ENCODE results near the gene KNDC1.

KNDC1 gene

DNA sequence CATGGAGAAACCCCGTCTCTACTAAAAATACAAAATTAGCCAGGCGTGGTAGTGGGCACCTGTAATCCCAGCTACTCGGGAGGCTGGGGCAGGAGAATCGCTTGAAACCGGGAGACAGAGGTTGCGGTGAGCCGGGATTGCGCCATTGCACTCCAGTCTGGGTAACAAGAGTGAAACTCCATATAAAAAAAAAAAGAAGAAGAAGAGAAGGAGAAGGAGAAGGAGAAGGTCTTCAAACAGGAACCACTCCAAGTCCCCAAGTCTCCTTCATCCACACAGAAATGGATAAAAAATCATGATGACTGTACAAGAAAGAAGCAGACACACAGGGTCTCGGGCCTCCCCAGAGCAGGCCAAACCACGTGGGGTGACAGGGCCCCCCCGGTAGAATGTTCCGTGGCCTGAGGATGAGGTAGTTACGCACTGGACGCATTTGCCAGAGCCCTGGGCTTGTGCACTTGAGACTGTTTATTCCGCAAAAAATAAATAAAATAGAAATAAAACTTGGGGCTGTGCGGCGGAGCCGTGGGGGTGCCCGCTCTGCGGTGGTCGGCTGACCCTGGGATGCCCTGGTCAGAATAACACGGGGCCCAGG is 93.4 kb downstream of the KNDC1 start:
- no peak for DNase-seq (ENCODE audit: low read depth in 2 of 2)
- TF ChIP-seq, protein P1, sequence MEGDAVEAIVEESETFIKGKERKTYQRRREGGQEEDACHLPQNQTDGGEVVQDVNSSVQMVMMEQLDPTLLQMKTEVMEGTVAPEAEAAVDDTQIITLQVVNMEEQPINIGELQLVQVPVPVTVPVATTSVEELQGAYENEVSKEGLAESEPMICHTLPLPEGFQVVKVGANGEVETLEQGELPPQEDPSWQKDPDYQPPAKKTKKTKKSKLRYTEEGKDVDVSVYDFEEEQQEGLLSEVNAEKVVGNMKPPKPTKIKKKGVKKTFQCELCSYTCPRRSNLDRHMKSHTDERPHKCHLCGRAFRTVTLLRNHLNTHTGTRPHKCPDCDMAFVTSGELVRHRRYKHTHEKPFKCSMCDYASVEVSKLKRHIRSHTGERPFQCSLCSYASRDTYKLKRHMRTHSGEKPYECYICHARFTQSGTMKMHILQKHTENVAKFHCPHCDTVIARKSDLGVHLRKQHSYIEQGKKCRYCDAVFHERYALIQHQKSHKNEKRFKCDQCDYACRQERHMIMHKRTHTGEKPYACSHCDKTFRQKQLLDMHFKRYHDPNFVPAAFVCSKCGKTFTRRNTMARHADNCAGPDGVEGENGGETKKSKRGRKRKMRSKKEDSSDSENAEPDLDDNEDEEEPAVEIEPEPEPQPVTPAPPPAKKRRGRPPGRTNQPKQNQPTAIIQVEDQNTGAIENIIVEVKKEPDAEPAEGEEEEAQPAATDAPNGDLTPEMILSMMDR (IDR thresholded peaks at IDR 0.05; ENCODE audit: low read depth, low read length), result no peak
- no peak overlapping the region for H3K4me3 ChIP-seq (replicated peaks in 1 of 2; ENCODE audit: low read depth in 2 of 2, low read length in 2 of 2)

DNA sequence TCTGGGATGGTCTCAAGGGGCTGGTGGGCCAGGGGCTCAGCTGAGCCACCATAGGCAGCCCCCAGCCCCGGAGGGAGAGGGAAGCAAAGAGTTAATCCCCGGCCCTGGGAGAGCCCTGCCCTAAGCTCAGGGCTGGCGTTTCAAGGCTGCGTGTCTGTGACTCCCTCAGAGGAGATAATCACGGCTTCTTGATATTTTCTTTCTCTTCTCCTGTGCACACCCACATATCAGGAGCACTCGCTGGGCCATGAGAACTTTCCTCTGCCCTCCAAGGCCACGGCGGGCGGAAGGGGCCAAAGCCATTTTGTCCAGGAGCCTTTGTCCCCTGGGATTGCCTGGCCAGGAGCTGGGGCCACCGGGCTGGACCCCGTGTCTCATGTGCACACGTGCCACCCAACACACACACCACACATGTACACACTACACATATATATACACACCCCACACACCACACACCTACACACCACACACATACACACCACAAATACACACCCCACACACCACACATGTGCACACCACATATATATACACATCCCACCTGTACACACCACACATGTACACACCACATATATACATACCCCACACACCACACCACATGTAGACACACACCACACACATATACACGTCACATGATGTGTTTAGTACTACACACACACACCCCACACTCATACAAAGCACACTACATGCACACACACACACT is 94.6 kb downstream of the KNDC1 start:
- TF ChIP-seq, protein P1 (IDR thresholded peaks at IDR 0.05; ENCODE audit: low read depth, low read length), result no peak
- no peak overlapping the region for H3K4me3 ChIP-seq (replicated peaks in 1 of 2; ENCODE audit: low read depth in 2 of 2, low read length in 2 of 2)
- no peak for DNase-seq (ENCODE audit: low read depth in 2 of 2)

DNA sequence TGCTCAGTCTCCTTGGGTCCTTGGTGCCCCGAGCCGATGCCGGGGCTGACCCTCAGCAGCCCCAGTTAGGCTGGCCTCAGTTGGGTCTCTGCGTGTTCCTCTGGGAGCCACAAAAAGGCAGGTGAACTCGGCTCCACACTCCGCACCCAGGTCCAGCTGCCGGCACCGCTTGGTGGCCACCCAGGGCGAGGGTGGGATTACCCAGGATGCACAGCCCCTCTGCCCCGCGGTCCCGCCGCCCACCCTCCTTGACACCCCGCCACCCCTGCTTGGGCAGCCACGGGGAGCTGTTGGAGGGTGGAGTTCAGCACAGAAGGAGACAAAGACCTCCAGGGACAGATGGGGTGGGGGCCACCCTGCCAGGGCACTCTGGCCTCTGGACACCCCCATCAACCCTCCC is 95.3 kb downstream of the KNDC1 start:
- no peak for DNase-seq (ENCODE audit: low read depth in 2 of 2)
- no peak overlapping the region for H3K4me3 ChIP-seq (replicated peaks in 1 of 2; ENCODE audit: low read depth in 2 of 2, low read length in 2 of 2)
- TF ChIP-seq, protein P1 (IDR thresholded peaks at IDR 0.05; ENCODE audit: low read depth, low read length), result no peak

DNA sequence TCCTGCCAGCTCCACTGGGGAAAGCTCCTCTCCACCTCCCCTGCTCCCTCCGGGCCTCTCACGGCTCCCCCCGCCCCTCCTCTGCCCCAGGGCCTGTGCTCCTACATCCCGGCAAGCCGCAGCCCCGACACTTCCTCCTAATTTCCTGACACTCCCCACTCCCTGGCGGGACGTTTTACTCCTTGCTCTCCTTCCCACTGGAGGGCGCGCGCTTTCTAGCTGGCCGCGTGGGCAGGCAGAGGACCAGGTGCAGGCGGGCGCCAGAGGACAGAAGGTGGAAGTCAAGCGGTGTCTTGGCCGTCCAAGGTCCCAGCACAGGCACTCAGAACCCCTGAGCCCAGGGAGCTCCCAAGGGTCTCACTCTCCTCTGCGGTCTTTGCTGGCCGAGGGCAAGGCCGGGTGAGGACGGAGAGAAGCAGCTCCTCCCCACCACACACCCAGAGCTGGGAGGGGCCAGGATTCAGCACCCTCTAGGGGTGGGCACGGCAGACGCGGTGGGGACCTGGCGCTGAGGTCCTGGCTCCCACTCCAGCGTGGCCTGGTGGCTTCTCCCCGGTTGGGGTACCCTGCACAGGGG is 97.6 kb downstream of the KNDC1 start:
- DNase-seq (ENCODE audit: low read depth in 2 of 2), result peak; percentile 49 to 53
- H3K4me3 ChIP-seq (replicated peaks in 1 of 2; ENCODE audit: low read depth in 2 of 2, low read length in 2 of 2), result no peak overlapping the region
- TF ChIP-seq, protein P1 (IDR thresholded peaks at IDR 0.05; ENCODE audit: low read depth, low read length), result peak; percentile 49

DNA sequence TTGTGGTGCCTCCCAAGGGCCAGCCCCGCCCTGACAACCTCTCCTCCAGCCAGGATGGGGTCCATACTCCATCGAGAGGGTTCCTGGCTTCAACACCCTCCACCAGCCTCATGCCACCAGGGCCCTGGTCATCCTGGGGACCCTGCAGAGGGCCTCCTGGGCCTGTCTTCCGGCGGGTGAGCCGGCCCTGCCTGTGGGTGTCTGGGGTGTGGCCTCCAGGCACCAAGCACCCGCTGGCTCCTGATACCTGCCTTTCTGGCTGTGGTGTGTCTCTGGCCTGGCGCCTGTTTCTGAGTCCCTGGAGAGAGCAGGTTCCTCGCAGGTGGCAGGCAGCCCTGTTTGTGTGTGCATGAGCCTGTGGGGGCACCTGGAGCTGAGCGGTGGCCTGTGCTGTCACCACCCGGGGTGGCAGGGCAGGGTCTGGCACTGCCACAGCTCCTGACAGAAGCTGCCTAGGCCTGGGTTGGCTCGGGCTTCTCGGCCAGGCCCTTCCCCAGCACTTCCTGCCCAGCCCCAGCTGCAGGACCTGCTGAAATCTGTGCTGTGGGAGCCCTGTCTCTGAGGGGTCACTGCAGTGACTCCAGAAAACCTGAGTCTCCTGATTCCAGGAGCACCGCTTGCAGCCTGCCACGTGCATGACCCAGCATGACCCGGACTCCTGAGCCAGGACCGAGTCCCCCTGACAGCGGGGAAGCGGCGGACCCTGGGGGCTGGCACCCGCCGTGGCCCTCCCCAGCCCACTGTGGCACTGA is 98.2 kb downstream of the KNDC1 start:
- TF ChIP-seq, protein P1 (IDR thresholded peaks at IDR 0.05; ENCODE audit: low read depth, low read length), result no peak
- no peak for DNase-seq (ENCODE audit: low read depth in 2 of 2)
- H3K4me3 ChIP-seq (replicated peaks in 1 of 2; ENCODE audit: low read depth in 2 of 2, low read length in 2 of 2), result no peak overlapping the region

DNA sequence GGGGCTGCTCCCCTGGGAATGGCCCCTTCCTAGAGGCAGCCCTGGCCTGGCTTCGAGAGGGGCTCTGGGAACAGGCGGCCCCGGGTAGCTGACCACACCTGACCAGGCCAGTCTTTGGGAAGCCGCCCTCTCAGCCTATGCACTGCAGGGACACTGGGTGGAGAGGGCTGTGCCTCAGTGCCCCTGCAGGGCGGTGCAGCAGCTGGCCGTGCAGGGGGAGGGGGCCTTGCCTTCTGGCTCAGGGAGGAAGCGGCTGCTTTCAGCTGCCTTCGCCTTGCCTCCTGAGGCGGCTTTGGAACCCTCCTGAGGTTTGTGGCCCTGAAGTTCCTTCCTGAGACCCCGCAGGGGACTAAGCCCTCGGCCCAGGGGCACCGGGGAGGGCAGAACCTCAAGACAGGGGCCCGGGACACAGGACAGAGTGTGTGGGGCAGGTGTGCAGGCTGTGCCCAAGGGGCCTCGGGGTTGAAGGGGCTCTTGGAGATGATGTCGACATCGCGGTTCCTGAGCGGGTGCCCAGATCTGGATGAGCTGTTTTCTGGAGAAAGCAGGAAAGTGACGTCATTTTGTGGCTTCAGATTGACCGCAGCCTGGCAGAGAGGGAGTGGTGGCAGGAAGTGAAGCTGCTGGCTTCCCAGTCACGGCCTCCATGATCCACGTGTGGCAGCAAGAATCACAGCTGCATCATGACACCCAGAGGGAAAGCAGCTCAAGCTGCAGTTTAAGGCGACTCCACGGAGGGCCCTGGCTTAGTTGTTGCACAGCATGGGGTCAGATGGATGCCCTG is 99.0 kb downstream of the KNDC1 start:
- H3K4me3 ChIP-seq (replicated peaks in 1 of 2; ENCODE audit: low read depth in 2 of 2, low read length in 2 of 2), result no peak overlapping the region
- peak; percentile 99 to 100 for DNase-seq (ENCODE audit: low read depth in 2 of 2)
- TF ChIP-seq, protein P1 (IDR thresholded peaks at IDR 0.05; ENCODE audit: low read depth, low read length), result no peak
